A549 (cell line): ENCODE measurements around the gene SCO1. TPM values are rescaled to one million over a fixed set of nuclear protein-coding genes. Genes with fewer than 3 reads are reported as not detected.

Source experiments
- ATAC-seq, 2 experiments: fragments of 200-7000 bp in 1 of 2; fragments of >200 bp in 1 of 2; cut with Nextera tagmentation in 1 of 2; cut with Tn5 transposase in 1 of 2; 3 replicates each; pipeline versions ENCODE4 v1.8.0 to v1.9.1; 2018 to 2020; ENCODE audit warnings: mild to moderate bottlenecking in 1 of 2, moderate library complexity in 1 of 2
- CTCF ChIA-PET: fragments of 300-600 bp; sonication (Branson Sonifier 250); formaldehyde crosslinking; extraction: SDS; loops from one replicate; lab custom pipeline; 2021; ENCODE audit warnings: antibody characterized with exemption, inconsistent platforms; lab: Yijun Ruan, JAX
- POLR2A ChIA-PET: fragments of 350-600 bp; formaldehyde crosslinking; extraction: SDS; loops from one replicate; lab custom pipeline; 2021; ENCODE audit warnings: antibody characterized with exemption, inconsistent platforms; lab: Yijun Ruan, JAX
- DNase-seq, 2 experiments: peaks; one replicate each; pipeline versions ENCODE4 v3.0.0 to v3.0.0-alpha.2; 2011 to 2016; ENCODE audit warnings: low read depth in 1 of 2, low spot score in 1 of 2
- FAIRE-seq: peaks from 2 replicates; lab custom pipeline; 2011; peaks lifted over from hg19 to GRCh38; lab: Jason Lieb, UNC
- H3K27ac ChIP-seq, 2 experiments: fragments of >200 bp; sonication (Bioruptor Twin); formaldehyde crosslinking; 3 replicates each; pipeline ENCODE4 v1.5.1; 2016 to 2017
- H3K4me1 ChIP-seq: fragments of >200 bp; sonication (Bioruptor Twin); formaldehyde crosslinking; 3 replicates; pipeline ENCODE4 v1.6.1; 2016
- H3K4me2 ChIP-seq: fragments of >200 bp; sonication (Bioruptor Twin); formaldehyde crosslinking; 3 replicates; pipeline ENCODE4 v1.6.1; 2016
- H3K4me3 ChIP-seq: fragments of >200 bp; sonication (Bioruptor Twin); formaldehyde crosslinking; 3 replicates; pipeline ENCODE4 v1.5.1; 2016
- H3K9me3 ChIP-seq: fragments of >200 bp; sonication (Bioruptor Twin); formaldehyde crosslinking; 3 replicates; pipeline ENCODE4 v1.6.1; 2016
- BCL3 ChIP-seq: fragments of >200 bp; sonication (Bioruptor Twin); formaldehyde crosslinking; IDR thresholded peaks from 3 replicates; pipeline ENCODE4 v1.6.1; 2016
- CBX2 ChIP-seq: fragments of 200-600 bp; sonication (generic); IDR thresholded peaks from 2 replicates; pipeline ENCODE4 v1.6.1; 2016; ENCODE audit warnings: low read depth, mild to moderate bottlenecking, borderline replicate concordance
- CBX8 ChIP-seq: fragments of 200-600 bp; sonication (generic); IDR thresholded peaks from 2 replicates; pipeline ENCODE4 v1.6.1; 2016
- CEBPB ChIP-seq, 2 experiments: fragments of >200 bp in 1 of 2; sonication (Bioruptor Twin) in 1 of 2; formaldehyde crosslinking in 1 of 2; IDR thresholded peaks; 2 replicates each; pipeline ENCODE4 v1.6.1; 2012 to 2016
- CHD2 ChIP-seq: fragments of 150-350 bp; IDR thresholded peaks from 2 replicates; pipeline ENCODE4 v1.6.1; 2014; ENCODE audit warnings: low read length; ENCODE audit not compliant: partially characterized antibody
- E2F6 ChIP-seq: IDR thresholded peaks from 2 replicates; pipeline ENCODE4 v1.6.1; 2012; ENCODE audit warnings: low read depth, borderline replicate concordance
- EHF ChIP-seq: fragments of 250-450 bp; sonication (Bioruptor Pico); IDR thresholded peaks from 2 replicates; pipeline ENCODE4 v1.5.0; 2020; ENCODE audit warnings: mild to moderate bottlenecking
- EHMT2 ChIP-seq: fragments of 200-600 bp; sonication (generic); IDR thresholded peaks from 2 replicates; pipeline ENCODE4 v1.6.1; 2016; ENCODE audit warnings: antibody characterized with exemption, low read depth, mild to moderate bottlenecking, moderate library complexity
- EP300 ChIP-seq, 2 experiments: fragments of >200 bp; sonication (Bioruptor Twin); formaldehyde crosslinking; IDR thresholded peaks; 2 replicates in 1 of 2; 3 replicates in 1 of 2; pipeline ENCODE4 v1.6.1; 2016 to 2017
- FOSB ChIP-seq: fragments of 250-450 bp; sonication (Bioruptor Pico); IDR thresholded peaks from 2 replicates; pipeline ENCODE4 v1.5.0; 2020; ENCODE audit warnings: mild to moderate bottlenecking, moderate library complexity
- FOSL2 ChIP-seq, 2 experiments: fragments of 450-650 bp in 1 of 2; fragments of >200 bp in 1 of 2; sonication (Bioruptor Twin) in 1 of 2; formaldehyde crosslinking; IDR thresholded peaks; 2 replicates each; pipeline versions ENCODE4 v1.5.0 to v1.6.1; 2016 to 2020; ENCODE audit warnings: mild to moderate bottlenecking in 1 of 2, moderate library complexity in 1 of 2
- HEYL ChIP-seq: fragments of 250-450 bp; sonication (Bioruptor Pico); IDR thresholded peaks from 2 replicates; pipeline ENCODE4 v1.8.0; 2021; ENCODE audit warnings: mild to moderate bottlenecking, moderate library complexity
- HOXA7 ChIP-seq: fragments of 250-450 bp; sonication (Bioruptor Pico); IDR thresholded peaks from 2 replicates; pipeline ENCODE4 v1.5.0; 2020; ENCODE audit warnings: mild to moderate bottlenecking, moderate library complexity
- HOXB13 ChIP-seq: fragments of 250-450 bp; sonication (Bioruptor Pico); IDR thresholded peaks from 2 replicates; pipeline ENCODE4 v1.5.0; 2020; ENCODE audit warnings: low read depth, mild to moderate bottlenecking, moderate library complexity
- HOXB5 ChIP-seq: fragments of 250-450 bp; sonication (Bioruptor Pico); IDR thresholded peaks from 2 replicates; pipeline ENCODE4 v1.5.0; 2020; ENCODE audit warnings: mild to moderate bottlenecking, moderate library complexity
- JUN ChIP-seq, 2 experiments: fragments of >200 bp; sonication (Bioruptor Twin); formaldehyde crosslinking; IDR thresholded peaks; 2 replicates in 1 of 2; 3 replicates in 1 of 2; pipeline ENCODE4 v1.6.1; 2016 to 2017
- JUNB ChIP-seq: fragments of >200 bp; sonication (Bioruptor Twin); formaldehyde crosslinking; IDR thresholded peaks from 2 replicates; pipeline ENCODE4 v1.6.1; 2016
- KDM5A ChIP-seq: fragments of 200-600 bp; sonication (generic); IDR thresholded peaks from 2 replicates; pipeline ENCODE4 v1.6.1; 2016; ENCODE audit warnings: antibody characterized with exemption, mild to moderate bottlenecking
- MAZ ChIP-seq: fragments of 150-350 bp; IDR thresholded peaks from 2 replicates; pipeline ENCODE4 v1.6.1; 2014; ENCODE audit warnings: antibody characterized with exemption, low read depth, low read length, borderline replicate concordance
- MYC ChIP-seq: IDR thresholded peaks from 2 replicates; pipeline ENCODE4 v1.6.1; 2012; ENCODE audit warnings: mild to moderate bottlenecking, inconsistent platforms, low read length, improper control_type of control experiment, borderline replicate concordance
- NFE2L2 ChIP-seq: fragments of 150-350 bp; conservative IDR thresholded peaks from 2 replicates; pipeline ENCODE4 v1.6.1; 2014; ENCODE audit warnings: low read length
- NPAS2 ChIP-seq: fragments of 250-450 bp; sonication (Bioruptor Pico); IDR thresholded peaks from 2 replicates; pipeline ENCODE4 v1.8.0; 2022; ENCODE audit warnings: mild to moderate bottlenecking, moderate library complexity, borderline replicate concordance
- PBX3 ChIP-seq: IDR thresholded peaks from 2 replicates; pipeline ENCODE4 v1.6.1; 2012
- PHF8 ChIP-seq: fragments of 200-600 bp; sonication (generic); IDR thresholded peaks from 2 replicates; pipeline ENCODE4 v1.6.1; 2016; ENCODE audit warnings: low read depth, mild to moderate bottlenecking, antibody characterized with exemption, moderate library complexity, borderline replicate concordance
- POLR2A ChIP-seq: IDR thresholded peaks from 2 replicates; pipeline ENCODE4 v1.6.1; 2012; ENCODE audit warnings: mild to moderate bottlenecking, low read length
- POLR2AphosphoS2 ChIP-seq: conservative IDR thresholded peaks from 2 replicates; pipeline ENCODE4 v1.6.1; 2012; ENCODE audit warnings: low read length, improper control_type of control experiment, inconsistent platforms
- RAD21 ChIP-seq, 2 experiments: fragments of >200 bp in 1 of 2; sonication (Bioruptor Twin) in 1 of 2; formaldehyde crosslinking in 1 of 2; IDR thresholded peaks in 1 of 2; conservative IDR thresholded peaks in 1 of 2; 2 replicates in 1 of 2; 3 replicates in 1 of 2; pipeline ENCODE4 v1.6.1; 2012 to 2018; ENCODE audit warnings: inconsistent platforms in 1 of 2
- RCOR1 ChIP-seq: fragments of 150-350 bp; IDR thresholded peaks from 2 replicates; pipeline ENCODE4 v1.6.1; 2014; ENCODE audit warnings: antibody characterized with exemption, low read length, low read depth
- RFX5 ChIP-seq: fragments of 450-650 bp; IDR thresholded peaks from 2 replicates; pipeline ENCODE4 v1.7.1; 2014; ENCODE audit warnings: antibody characterized with exemption, mild to moderate bottlenecking, moderate library complexity
- RNF2 ChIP-seq: fragments of 200-600 bp; sonication (generic); IDR thresholded peaks from 2 replicates; pipeline ENCODE4 v1.6.1; 2016; ENCODE audit warnings: low read depth, mild to moderate bottlenecking, antibody characterized with exemption, moderate library complexity, borderline replicate concordance
- SREBF2 ChIP-seq: fragments of 450-650 bp; IDR thresholded peaks from 2 replicates; pipeline ENCODE4 v1.6.1; 2014; ENCODE audit warnings: mild to moderate bottlenecking, moderate library complexity
- TFCP2L1 ChIP-seq: fragments of 250-450 bp; sonication (Bioruptor Pico); IDR thresholded peaks from 2 replicates; pipeline ENCODE4 v1.5.0; 2021; ENCODE audit warnings: mild to moderate bottlenecking
- USF2 ChIP-seq: fragments of 450-650 bp; IDR thresholded peaks from 2 replicates; pipeline ENCODE4 v1.6.1; 2014; ENCODE audit warnings: antibody characterized with exemption
- ZC3H11A ChIP-seq: fragments of 450-650 bp; IDR thresholded peaks from 2 replicates; pipeline ENCODE4 v1.6.1; 2014; ENCODE audit warnings: antibody characterized with exemption, mild to moderate bottlenecking
- ZFP36 ChIP-seq: fragments of 450-650 bp; IDR thresholded peaks from 2 replicates; pipeline ENCODE4 v1.6.1; 2014; ENCODE audit warnings: borderline replicate concordance; ENCODE audit not compliant: partially characterized antibody
- ZNF302 ChIP-seq: fragments of 250-450 bp; sonication (Bioruptor Pico); IDR thresholded peaks from 2 replicates; pipeline ENCODE4 v1.9.0; 2021; ENCODE audit warnings: inconsistent platforms, mild to moderate bottlenecking, moderate library complexity
- WGBS: methylation state at CpG from one replicate; pipeline ENCODE4 v1.1.6; 2017; ENCODE audit errors: missing lambda C conversion rate; 5-methylcytosine and 5-hydroxymethylcytosine counted together
- polyA minus RNA-seq: library from RNA; depleted of rRNA, polyadenylated mRNA; stranded (reverse); fragments of >200 nt; gene quantifications from 2 replicates; pipeline ENCODE4 v1.2.3, GENCODE V29; 2011; rRNA and poly(A)+ RNA removed
- polyA plus RNA-seq, 4 experiments: library from polyadenylated mRNA; depleted of rRNA in 3 of 4; stranded (reverse); fragments of >200 nt; fragmentation: RNase III in 1 of 4; extraction: RNeasy Plus Mini Kit Qiagen cat#74134 plus additional on column Dnase treatment in 1 of 4; gene quantifications; 2 replicates in 3 of 4; 3 replicates in 1 of 4; pipeline ENCODE4 v1.2.3, GENCODE V29; 2011 to 2017
- TF ChIP-seq, protein P1 (sequence below): IDR thresholded peaks from 2 replicates; pipeline ENCODE4 v1.6.1; 2012

Gene SCO1
- polyA plus RNA-seq (2011; rRNA removed) (43.1 and 55.8 TPM in 2 replicates), polyA plus RNA-seq (2017; fragmentation: RNase III; extraction: RNeasy Plus Mini Kit Qiagen cat#74134 plus additional on column Dnase treatment) (52.2 to 58.1 TPM (median 53.6 TPM) in 3 replicates), polyA minus RNA-seq (14.7 and 16.0 TPM in 2 replicates)
- polyA plus RNA-seq (2012; cell fraction: cytosol; rRNA removed) = 33.8 and 37.5 TPM in 2 replicates
- polyA plus RNA-seq (2012; cell fraction: nucleus; rRNA removed) = 36.7 and 40.4 TPM in 2 replicates

DNA sequence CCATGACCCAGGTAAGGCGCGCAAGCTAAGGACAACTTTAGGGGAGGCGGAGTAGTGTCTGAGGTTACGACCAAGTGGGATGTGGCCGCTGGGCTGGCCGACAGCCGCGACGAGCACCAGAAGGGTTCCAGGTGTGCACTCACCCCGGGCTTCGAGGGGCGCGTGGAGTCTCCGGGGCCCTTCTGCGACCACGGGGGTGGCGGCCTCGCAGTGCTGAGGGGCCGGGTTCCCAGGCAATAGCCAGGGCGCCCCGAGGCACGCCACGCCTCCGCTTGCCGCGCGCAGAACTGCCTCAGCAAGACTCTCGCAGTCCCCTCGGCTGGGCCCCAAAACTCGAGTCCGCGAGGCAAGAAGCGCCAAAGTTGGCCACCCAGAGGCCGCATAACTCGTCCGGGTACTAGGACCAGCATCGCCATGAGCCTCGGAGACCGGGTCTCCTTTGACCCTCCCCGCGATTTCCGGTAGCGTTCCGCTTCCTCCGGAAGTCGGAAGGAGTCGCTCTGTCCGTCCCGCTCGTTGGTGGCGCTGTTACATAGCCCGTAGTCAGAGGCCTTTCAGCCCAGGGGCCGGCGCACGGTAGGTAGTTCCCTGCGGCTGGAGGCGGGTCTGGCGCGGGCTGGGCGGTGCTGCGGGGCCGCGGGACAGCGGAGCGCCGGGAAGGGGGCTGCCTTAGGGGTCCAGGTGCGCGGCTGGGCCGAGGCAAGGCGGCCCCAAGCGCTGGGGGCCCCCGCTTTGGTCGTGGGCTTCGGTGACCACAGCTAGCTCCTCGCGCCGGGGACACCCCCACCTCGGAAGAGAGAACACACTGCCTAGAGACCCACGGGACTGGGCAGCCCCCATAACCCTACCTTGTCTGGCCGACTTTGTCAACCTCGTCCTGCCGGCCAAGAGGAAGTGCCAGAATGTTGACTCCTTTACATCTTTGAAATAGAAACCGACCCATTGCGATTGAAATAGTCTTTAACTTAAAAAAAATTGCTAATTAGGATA is at the start of gene SCO1, which contains the start of gene ADPRM:
SCO1 (minus strand) TSS at position 442 of the 990 bp plus-strand sequence; CDS start at position 416, 26 bp downstream.
ADPRM (plus strand) TSS at position 503 of the 990 bp plus-strand sequence. CDS start 7,333 bp downstream, outside the sequence.
- H3K4me1 ChIP-seq = peaks cover 15% of the 10 kb centered on the region
- ChIA-PET POLR2A (interaction anchor here (1.1 kb wide), 1 partner anchor 33 kb away, joined by 3 read pairs; the partner anchor contains the start of gene TMEM220), CTCF (interaction anchor here (0.7 to 3.5 kb wide), 2 partner anchors 14 to 39 kb away, joined by 3 to 17 read pairs; no protein-coding TSS in a partner anchor)
- H3K4me2 ChIP-seq = peak within 1 kb of the TSS; percentile 98
- ATAC-seq = peak; percentile 99 to 100
- DNase-seq = peak; percentile 88 to 95
- FAIRE-seq = peak; percentile 84
- peak within 1 kb of the TSS; percentile 85 to 99 for H3K27ac ChIP-seq
- under 1% methylated on average over 39 of the region's 84 CpGs for WGBS
- no peaks in the 10 kb centered on the region for H3K9me3 ChIP-seq
- H3K4me3 ChIP-seq = peak within 1 kb of the TSS; percentile 85
- TF ChIP-seq RFX5 (peak; percentile 35; the same call in 1 of the 2 replicates), CEBPB (IDR thresholded peaks at IDR 0.05) (no peak), FOSB (no peak), NFE2L2 (no peak), TFCP2L1 (CRISPR knock-in tag) (0 out of 2 replicates have a peak, but pooled peaks have one; percentile 64), SREBF2 (no peak), HEYL (no peak), POLR2A (peak; percentile 78), PBX3 (no peak), CHD2 (no peak), POLR2AphosphoS2 (no peak), RCOR1 (no peak), USF2 (no peak), FOSL2 (IDR thresholded peaks at IDR 0.05) (no peak), FOSL2 (CRISPR knock-in tag; IDR thresholded peaks at IDR 0.05) (no peak), HOXB5 (CRISPR knock-in tag) (no peak), RNF2 (no peak), MYC (peak; percentile 46; the same call in 1 of the 2 replicates), MAZ (no peak), BCL3 (peak; percentile 86), CBX2 (no peak), ZFP36 (no peak), KDM5A (peak; percentile 61; the same call in 1 of the 2 replicates), EP300 (IDR thresholded peaks at IDR 0.05) (no peak), E2F6 (no peak; the same call in 1 of the 2 replicates), JUN (IDR thresholded peaks at IDR 0.05) (peak; percentile 91 to 97), NPAS2 (CRISPR knock-in tag) (no peak), ZNF302 (CRISPR knock-in tag) (no peak), HOXB13 (no peak), JUNB (no peak), RAD21 (conservative IDR thresholded peaks at IDR 0.05 in 1 of 2, IDR thresholded peaks at IDR 0.05 in 1 of 2) (0 out of 5 replicates have a peak, but pooled peaks of 1 of the 2 experiments have one; percentile 23), EHF (CRISPR knock-in tag) (no peak), HOXA7 (CRISPR knock-in tag) (no peak), EHMT2 (no peak), ZC3H11A (no peak), PHF8 (peak; percentile 90), CBX8 (no peak)
- TF ChIP-seq, protein P1, sequence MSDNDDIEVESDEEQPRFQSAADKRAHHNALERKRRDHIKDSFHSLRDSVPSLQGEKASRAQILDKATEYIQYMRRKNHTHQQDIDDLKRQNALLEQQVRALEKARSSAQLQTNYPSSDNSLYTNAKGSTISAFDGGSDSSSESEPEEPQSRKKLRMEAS = peak; percentile 89
